ENCODE results near the gene AMBN.

Gene AMBN, protein sequence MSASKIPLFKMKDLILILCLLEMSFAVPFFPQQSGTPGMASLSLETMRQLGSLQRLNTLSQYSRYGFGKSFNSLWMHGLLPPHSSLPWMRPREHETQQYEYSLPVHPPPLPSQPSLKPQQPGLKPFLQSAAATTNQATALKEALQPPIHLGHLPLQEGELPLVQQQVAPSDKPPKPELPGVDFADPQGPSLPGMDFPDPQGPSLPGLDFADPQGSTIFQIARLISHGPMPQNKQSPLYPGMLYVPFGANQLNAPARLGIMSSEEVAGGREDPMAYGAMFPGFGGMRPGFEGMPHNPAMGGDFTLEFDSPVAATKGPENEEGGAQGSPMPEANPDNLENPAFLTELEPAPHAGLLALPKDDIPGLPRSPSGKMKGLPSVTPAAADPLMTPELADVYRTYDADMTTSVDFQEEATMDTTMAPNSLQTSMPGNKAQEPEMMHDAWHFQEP

DNA sequence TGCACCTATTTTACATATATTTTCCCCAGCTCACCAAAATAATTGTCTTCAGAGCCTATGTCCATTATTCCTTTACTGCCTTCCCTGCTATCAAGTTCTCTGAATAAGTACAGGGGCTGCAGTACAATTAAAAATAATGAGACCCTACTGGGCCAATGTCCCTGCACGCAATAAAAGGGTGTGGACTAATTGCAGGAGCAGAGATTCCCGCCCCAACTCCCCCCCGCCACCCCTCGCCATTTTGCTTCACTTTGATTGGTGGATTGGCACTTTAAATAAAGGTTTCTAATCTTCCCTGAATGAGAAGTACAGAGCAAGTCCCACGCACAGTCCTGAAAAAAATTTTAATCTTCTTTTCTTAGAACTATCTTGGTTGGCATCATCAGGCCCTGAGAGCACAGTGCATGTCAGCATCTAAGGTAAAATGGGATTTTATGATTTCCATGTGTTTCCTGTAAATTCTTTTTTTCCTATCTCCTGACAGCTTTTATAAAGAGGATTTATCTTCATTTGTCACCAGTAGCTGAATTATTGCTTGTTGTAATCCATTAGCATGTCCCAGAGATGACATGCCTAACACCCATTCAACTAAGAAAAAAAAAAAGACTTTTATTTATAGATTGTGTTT, at the start of gene AMBN:
TSS of gene AMBN (plus strand) at position 302 of the 628 bp plus-strand sequence. CDS start at position 405, 103 bp downstream.
- DNase-seq, result no peak

DNA sequence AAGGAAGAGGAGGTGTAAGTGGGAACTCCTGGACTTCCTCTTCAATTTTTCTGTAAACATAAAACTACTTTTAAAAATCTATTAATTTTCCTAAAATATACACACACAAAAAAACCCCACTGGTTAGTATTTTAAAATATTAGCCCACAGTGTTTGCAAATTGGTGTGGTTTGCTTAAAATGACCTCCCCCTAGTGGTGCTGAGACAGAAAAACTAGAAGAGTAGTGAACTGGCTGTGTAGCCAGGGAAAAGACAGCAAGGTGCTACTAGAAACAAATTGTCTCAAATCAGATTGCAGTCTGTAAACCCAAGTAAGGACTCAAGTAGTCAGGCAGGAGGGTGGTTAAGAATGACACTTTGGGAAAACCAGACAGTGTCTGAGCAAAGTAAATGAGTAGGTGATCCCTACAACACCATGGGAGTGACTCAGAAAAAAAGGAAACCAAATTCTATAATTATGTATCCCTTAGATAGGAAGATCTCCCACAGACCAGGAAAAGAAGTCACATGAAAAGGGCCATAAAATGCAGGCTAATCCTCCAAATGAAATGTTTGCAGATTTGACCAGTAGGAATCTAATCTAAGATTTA, 47.7 kb upstream of the AMBN start:
- no peak for DNase-seq

DNA sequence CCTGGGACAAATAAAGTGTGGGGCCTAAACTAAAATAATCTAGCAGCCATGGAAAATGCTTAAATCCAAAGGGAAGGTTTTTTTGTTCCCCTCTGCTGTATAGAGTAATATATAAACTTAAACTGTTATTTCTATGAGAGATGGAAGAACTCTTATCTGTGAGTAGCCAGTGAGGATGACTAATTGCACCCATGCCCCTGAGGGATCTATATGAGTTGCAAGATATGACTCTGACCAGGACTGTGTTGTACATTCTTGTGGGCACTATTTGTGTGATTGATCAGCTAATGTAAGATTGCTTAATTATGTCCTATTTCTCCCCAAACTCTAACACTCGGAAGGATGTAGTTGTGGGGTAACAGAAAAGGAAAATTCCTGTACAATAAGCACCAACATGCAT, 35.2 kb upstream of the AMBN start:
- no peak for DNase-seq

DNA sequence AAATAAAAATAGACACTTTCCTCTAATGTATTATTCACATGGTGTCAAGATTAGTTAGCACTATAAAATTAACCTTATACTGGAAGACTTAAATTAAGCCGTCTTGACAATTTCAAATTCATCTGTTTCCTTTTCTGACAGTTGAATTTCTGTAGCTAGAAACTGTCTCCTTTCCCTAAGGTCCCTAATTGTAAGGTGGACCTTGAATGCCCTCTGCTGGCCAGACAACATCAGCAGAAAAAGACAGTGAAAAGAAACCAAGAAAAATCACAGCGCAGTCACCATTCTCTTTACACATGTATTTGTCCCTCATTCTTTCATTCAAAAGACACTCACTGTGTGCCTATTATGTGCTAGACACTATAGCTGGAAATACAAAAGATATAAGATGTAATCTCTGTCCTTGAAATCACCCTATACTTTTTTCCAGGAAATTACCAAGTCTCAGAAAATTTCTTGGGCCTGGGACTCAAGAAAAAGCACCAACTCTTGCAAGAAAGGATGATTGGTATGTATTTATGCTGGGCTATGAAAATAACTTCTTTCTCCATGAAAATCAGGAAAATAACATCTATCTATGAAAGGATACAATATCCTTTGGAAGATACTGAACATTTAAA, 32.7 kb upstream of the AMBN start:
- DNase-seq, result peak; percentile 41

DNA sequence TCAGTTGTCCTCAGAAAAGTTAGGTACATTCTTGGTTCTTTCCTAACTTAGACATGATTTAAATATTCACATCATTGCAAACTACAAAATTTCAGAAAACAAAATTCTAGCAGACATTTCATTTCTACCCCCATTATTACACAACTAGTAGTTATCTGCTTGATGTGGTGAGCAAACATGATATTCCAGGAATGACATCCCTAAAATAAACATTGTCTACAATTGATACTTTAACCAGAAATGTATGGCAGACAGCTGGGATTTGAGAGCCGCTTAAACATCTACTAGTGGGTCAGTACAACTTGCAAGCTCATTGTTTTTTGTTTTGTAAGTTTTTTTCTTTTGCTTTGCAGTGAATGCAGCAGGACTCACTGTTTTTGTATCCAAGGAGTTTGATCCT, 32.1 kb upstream of the AMBN start:
- DNase-seq, result no peak

DNA sequence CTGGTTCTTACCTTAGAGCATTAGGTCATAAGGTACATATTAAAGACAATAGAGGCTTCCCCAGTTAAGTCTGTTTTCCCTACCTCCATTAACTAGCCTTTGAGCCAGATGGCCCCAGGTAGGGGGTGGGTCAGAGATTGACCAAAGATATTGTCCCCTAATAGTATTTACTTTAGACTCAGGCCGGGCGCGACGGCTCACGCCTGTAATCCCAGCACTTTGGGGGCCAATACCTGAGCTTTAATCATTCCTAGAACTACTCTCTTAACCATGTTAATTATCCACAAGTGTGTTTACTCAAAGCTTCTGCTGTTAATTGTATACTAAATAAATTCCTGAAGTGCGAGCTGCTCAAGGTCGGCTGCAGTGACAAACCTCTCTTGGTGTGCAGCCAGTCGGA, 28.0 kb upstream of the AMBN start:
- DNase-seq, result no peak

DNA sequence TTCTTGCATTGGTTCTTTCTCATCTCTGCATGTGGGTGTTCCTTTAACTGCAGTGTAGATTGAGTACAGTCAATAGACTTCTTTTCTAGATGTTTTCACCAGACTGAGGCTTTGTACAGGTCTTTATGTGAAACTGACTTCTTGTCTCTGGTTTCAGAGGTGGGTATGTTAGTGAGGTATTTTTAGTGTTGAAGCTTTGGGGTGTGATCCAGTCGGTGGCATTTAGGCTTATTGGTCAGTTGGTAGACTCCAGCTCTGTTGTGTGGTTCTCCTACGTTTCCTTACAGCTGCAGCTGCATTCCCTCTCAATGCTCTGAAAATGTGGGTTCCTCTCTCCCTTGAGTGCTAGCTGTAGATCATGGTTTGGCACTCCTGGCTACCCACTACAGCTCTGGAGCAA, 21.3 kb upstream of the AMBN start:
- DNase-seq, result no peak

DNA sequence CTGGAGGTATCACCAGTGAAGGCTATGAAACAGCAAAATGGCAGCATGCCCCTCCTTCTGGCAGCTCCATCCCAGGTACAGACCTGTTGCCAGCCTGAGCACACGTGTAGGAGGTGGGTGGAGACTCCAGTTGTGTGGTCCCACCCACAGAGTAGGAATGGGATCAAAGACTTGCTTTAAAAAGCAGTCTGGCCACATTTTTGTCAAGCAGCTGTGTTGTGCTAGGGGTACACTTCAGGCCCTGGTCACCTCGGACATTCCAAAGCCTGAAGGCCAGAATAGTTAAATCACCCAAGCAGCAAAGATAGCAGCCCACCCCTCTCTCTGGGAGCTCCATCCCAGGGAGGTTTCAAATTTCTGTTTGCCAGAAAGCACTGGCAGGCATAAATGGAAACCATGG, 20.3 kb upstream of the AMBN start:
- no peak for DNase-seq

DNA sequence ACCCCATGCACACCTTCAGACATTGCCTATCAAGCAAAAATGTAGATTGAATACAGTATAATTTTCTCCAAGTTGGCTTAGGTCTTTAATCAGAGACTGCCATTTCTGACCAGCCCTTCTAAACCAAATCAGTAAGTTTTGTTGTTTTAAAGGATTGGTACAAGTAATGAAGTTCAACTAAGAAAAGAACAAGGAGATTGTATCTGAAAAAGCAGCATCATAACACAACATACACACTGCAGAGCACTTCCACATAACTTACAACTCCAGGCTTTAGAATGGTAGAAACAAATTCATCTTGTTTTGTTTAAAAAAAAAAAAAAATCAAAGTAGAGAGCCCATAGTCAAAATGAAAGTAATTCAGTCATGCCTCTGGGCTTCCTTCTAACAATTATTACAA, 16.1 kb upstream of the AMBN start:
- DNase-seq, result no peak

DNA sequence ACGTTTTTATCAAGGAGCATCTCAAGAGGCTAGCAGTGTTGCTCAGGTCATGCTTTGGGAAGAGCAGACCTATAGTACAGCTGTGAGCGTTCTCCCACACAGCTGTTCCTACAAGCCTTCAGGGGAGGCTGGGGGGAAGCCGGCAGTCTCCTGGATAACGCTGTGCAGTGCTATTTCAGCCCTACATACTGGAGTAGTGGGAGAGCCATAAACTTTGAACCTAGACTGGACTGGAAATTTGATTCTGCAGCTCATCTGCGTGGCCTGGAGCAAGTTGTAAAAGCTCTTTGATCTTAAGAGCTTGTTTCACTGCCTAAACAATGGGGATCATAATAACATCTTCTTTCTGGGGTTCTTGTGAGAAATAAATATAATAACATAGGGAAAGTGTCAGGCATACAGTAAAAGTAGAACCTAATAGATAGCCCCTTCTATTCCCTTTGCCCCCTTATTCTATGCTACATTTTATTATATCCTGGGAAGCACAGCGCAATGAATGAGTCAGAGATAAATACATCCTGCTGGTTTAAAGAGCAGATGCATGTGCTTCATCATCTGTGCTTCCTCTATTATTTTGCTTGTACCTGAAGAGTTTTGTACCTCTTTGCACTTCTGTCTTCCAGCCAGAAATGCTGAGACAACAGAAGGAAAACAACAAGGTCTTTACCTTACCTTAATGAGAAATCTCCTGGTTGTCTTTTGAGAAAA, 14.7 kb upstream of the AMBN start:
- DNase-seq, result no peak

DNA sequence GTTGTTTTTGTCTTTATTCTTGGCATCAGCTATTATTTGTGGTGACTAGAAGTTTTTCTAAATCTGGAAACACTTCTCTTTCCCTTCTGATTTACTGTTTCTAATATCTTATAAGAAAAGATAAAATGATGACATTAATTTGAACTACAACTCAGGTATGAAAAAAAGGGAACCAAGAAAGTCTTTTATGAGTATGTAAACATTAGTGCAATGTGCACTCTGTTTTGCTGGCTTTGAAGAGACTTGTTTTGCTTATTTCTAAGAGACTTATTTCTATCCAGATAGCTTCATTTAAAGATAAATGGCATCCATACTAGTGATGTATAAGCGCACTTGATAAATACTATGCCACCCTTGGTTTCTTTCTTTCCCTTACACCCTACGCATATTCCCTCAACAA, 10.1 kb upstream of the AMBN start:
- no peak for DNase-seq

DNA sequence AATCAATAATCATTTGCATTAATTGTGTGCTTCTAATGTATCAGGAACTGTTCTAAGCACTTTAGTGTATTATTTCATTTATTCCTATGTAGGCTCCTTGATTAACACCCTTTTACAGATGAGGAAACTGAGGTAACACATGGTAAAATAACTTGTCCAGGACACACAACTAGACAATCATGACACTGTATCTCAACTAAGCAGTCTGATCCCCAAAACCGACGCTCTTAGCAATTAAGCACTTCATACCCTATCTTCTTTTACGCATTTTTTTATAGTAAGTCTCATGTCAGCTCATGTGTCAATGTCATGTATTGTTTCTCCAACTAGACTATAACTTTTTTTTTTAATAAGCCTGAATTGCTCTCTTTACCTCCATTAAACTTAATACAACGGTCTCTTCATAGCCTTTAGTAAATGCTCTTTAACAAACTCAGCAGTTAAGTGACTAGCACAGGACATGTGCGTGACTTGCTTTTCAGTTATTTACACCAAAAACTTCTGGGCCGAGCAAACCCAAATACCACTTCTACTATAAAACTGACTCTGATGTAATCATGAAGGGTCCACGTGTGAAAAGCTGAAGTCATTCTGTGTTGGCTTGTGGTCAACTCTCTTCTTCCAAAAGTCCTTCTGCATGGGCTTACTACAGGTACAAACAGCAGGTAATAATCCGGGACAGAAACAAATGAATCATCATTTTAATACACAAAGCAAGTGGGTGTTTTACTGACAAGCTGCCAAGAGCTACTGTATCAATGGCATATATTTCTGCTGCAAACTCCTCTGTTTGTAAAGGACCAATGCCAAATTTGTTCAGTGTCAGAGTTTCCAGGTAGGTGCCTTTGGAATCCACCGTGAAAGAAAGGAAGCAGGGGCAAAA, 7.9 kb upstream of the AMBN start:
- no peak for DNase-seq

DNA sequence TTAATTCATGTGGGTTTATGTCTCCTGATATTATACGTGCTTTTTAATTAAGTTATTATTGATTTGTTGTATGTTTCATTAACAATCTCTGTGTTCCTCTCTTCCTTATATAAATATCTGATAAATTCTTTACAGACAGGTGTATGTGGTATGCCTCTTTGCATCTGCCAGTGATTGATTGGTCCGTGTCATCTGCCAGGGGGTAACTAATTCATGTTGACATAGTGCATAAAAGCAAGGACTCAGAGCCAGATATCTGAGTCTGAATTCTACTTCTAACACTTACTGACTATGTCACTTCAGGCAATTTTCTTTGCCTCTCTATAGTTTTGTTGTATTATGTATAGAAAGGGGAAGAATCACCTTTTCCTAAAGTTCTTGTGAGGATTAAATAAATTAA, 5.2 kb upstream of the AMBN start:
- no peak for DNase-seq

DNA sequence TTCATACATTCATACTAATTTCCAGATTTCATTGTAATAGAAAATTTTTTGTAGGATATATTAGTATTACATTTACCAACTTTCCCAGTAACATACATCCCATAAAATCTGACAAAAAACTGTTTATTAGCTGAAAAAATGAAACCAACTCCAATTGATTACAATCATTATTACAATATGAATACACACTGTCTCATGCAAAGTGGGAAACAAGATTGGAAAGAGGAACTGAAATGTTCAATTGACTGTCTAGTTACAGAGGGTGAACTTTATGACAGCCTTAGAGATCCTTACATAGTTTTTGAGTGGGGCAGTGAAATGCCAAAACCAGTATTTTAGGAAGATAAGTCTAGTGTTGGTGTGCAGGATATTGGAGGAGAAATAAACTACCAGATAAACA, 2.3 kb upstream of the AMBN start:
- no peak for DNase-seq

DNA sequence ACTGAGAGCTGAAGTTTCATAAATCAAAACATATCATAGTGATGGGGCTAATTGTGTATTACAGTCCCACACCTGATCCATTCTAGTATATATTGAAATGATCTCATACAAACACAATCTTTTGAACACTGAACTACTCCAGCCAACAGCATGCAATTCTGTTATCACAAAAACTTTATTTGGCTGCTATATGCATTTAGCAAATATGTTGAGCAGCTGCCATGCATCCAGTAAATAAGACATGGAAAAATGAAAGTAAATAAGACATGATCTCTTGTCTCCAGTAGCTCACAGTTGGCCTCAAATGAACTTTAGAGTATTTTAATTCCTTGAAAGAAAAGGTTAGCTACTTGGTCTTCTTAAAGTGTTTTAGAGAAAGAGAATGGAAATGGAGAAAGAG, 2.1 kb downstream of the AMBN start:
- DNase-seq, result no peak

DNA sequence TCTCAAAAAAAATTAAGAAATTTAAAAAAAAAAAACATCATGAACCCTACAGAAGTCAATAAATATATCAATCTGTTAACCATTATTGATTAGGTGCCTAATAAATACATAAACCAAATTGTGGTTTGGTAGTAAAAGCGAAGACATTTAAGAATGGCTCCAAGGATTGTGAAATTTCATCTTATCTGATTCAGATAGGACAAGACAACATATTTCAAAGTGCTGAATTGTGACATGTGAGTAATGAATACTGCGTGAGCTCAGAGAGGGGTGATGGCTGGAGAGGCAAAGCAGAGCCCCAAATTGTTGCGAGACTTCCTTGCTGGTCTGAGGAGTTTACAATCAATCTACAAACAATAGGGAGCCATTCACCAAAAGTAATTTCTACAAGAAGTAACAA, 8.2 kb downstream of the AMBN start:
- no peak for DNase-seq

DNA sequence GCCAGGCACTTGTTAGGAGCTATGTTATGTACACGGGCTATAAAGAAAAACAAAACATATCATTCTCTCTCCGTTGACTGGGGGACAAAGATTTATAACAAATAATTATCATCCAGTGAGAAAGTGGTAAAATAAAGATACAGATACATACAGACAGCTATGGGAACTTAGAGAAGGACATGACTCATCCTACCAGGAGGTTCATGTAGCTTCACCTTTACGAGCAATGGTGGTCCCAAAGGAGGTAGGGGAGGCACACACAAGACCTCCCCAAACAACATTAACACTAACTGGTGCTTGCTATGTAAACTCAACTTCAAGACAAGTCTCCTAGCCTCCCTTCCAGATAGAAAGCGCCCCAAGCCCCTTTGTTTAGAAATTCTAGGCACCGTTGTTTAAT, 8.9 kb downstream of the AMBN start:
- DNase-seq, result no peak

DNA sequence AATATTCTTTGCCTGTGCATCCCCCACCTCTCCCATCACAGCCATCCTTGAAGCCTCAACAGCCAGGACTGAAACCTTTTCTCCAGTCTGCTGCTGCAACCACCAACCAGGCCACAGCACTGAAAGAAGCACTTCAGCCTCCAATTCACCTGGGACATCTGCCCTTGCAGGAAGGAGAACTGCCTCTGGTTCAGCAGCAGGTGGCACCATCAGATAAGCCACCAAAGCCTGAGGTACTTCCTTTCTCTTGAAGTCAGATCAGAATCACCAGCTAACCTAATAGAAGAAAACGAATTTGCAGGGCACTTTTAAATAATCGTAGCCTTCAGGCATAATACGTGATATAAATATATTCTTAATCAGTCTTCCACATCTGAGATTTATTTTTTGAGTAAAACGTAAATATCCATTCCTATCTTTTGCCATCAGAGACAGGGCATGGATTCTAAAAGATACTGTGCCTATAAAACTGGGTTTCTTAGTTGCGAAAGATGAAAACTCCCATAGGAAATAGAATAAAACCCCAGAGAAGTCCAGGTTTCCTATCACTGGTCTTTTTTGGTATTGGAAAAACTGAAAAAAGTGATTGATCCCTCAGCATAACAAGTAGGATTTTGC, 9.5 kb downstream of the AMBN start:
- DNase-seq, result peak; percentile 74

DNA sequence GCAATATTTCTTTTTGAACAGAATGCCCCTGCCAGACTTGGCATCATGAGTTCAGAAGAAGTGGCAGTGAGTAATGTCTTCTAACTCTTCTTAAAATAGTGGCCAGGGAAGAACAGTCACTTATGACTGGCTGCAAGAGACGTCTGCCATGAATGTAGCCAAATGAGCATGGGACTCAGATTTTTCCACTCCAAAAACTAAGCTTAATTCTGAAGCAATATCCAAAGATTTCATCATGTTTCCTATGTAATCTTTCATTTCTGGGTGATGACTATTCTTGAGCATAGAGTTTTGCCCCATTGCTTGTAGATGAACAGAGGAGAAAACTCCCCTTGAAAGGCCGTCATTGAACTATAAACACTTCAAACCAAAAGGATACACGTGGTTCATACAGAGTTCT, 11.8 kb downstream of the AMBN start:
- no peak for DNase-seq

DNA sequence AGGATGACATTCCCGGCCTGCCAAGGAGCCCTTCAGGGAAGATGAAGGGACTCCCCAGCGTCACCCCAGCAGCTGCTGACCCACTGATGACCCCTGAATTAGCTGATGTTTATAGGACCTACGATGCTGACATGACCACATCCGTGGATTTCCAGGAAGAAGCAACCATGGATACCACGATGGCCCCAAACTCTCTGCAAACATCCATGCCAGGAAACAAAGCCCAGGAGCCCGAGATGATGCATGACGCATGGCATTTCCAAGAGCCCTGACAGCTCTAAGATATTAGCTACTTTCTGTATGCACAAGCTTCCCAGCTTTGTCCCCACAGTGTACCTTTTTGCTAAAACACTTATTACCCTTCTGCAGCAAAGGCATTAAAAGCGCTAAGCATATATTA, 14.4 kb downstream of the AMBN start:
- no peak for DNase-seq

DNA sequence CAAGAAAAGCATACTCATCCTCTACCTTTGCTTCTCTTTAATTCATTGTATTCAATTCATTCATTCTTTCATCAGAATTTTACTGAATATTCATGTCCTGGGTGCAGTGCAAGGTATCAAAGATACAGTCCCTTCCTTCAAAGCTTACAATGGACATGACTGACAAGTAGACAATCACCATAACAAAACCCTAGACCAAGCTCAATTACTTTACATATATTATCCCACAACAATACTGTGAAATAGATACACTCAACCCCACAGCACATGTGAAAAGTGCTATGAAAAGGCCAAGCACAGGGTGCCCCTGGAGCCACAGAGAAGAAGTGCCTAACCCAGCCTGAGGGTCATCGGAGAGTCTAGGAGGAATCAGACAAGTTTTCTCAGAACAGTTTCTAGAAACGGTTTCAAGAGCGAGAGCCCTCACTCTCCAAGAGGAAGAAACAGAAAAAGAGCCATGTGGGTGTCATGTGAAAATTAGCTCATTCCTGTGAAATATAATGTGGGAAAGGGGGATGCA, 15.3 kb downstream of the AMBN start:
- no peak for DNase-seq
